ENCODE results near the gene TBC1D8. TPM values are rescaled to one million over a fixed set of nuclear protein-coding genes. Genes with fewer than 3 reads are reported as not detected.

Gene TBC1D8
- total RNA-seq, 1 donor from 2014 or later = 25.3 TPM

DNA sequence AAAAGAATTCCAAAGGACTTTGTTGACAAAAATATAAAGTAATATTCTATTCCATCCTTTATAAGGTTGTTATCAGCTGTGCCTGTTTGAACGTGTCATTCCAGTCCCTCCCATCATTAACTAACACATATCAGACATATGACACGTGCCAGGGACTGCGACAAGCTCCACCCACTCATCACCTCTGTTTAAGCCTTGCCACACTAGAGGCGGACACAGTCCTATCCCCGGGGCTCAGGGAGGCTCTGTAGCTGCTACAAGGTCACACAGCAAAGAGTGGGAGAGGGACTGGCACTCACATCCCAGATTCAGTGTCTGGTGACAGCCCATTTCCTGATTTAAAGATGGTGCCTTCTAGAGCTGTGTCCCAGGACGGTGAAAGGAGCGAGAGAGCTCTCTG is 30.0 kb downstream of the TBC1D8 start:
- peak; percentile 28 for DNase-seq (ENCODE audit: low read depth)
- no peak overlapping the region for H3K4me3 ChIP-seq (ENCODE audit: low read depth, low read length)
- H3K27me3 ChIP-seq (ENCODE audit: control insufficient read depth, insufficient read depth, low read length) = no peaks in the 10 kb centered on the region
- no peak for FAIRE-seq
- H3K36me3 ChIP-seq (ENCODE audit: control insufficient read depth, insufficient read depth, low read length) = peaks cover 5% of the 10 kb centered on the region
- TF ChIP-seq, protein P1, sequence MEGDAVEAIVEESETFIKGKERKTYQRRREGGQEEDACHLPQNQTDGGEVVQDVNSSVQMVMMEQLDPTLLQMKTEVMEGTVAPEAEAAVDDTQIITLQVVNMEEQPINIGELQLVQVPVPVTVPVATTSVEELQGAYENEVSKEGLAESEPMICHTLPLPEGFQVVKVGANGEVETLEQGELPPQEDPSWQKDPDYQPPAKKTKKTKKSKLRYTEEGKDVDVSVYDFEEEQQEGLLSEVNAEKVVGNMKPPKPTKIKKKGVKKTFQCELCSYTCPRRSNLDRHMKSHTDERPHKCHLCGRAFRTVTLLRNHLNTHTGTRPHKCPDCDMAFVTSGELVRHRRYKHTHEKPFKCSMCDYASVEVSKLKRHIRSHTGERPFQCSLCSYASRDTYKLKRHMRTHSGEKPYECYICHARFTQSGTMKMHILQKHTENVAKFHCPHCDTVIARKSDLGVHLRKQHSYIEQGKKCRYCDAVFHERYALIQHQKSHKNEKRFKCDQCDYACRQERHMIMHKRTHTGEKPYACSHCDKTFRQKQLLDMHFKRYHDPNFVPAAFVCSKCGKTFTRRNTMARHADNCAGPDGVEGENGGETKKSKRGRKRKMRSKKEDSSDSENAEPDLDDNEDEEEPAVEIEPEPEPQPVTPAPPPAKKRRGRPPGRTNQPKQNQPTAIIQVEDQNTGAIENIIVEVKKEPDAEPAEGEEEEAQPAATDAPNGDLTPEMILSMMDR (IDR thresholded peaks at IDR 0.05; ENCODE audit: insufficient read depth, low read length, severe bottlenecking) = no peak

DNA sequence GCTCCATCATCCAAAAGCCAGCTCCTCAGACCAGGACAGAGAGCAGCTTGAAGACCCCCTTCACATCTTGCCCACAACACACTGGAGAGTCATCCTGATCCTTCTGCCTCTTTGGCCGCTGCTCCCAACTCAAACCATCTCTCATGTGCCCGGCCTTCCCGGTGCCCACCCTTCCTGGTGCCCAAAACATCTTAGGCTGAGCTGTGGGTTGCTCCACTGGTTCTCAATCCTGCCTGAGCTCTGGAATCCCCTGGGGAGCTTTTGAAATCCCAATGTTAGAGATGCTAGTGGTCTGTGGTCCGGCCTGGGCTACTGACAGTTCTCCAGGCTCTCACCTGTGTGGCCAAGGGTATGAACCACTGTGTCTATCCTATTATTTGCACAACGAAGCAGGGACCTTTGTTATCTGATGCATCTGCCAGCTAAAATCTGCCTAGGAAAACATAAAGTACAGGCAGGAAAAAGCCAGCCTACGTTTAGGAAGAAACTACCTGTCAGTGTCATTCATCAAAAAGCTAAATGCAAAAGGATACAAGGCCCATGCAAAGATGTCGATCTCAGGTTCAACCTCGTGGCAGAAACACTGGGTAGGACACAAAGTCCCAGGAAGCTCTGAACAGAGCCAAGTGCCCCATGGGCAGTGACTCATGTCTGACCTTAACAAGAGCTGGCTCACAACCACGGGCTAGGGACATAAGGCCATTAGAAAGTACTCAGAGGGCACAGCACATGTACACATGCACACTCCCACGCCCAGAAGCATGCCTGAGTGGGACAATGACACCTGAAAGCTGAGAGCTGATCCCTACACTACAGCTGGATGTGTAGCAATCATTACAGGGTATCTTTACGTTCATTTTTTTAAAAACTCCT is 30.8 kb downstream of the TBC1D8 start:
- peak; percentile 89 for DNase-seq (ENCODE audit: low read depth)
- H3K4me3 ChIP-seq (ENCODE audit: low read depth, low read length) = no peak overlapping the region
- peaks cover 5% of the 10 kb centered on the region for H3K36me3 ChIP-seq (ENCODE audit: control insufficient read depth, insufficient read depth, low read length)
- no peaks in the 10 kb centered on the region for H3K27me3 ChIP-seq (ENCODE audit: control insufficient read depth, insufficient read depth, low read length)
- FAIRE-seq = no peak
- TF ChIP-seq, protein P1 (IDR thresholded peaks at IDR 0.05; ENCODE audit: insufficient read depth, low read length, severe bottlenecking) = no peak

DNA sequence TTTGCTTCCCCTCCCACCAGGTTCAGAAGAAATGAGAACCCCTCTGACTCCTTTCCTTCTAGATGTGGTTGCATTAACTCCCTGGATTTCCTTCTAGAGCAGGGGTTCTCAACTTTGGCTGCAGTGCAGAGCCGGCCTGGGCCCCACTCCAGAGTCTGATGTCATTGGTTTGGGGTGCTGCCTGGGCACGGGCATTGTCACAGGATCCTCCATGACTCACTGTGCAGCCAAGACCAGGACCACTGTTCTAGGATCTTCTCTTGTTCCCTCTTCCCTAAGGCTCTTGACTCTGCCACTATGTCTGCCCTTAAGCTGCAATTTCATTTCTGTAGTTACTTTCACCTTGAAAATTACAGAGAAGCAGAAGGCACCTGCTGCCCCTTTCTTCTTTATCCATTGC is 31.8 kb downstream of the TBC1D8 start:
- TF ChIP-seq, protein P1 (IDR thresholded peaks at IDR 0.05; ENCODE audit: insufficient read depth, low read length, severe bottlenecking) = no peak
- Histone ChIP-seq H3K27me3 (ENCODE audit: control insufficient read depth, insufficient read depth, low read length) (no peaks in the 10 kb centered on the region), H3K4me3 (ENCODE audit: low read depth, low read length) (no peak overlapping the region), H3K36me3 (ENCODE audit: control insufficient read depth, insufficient read depth, low read length) (peaks cover 5% of the 10 kb centered on the region)
- no peak for FAIRE-seq
- peak; percentile 65 for DNase-seq (ENCODE audit: low read depth)

DNA sequence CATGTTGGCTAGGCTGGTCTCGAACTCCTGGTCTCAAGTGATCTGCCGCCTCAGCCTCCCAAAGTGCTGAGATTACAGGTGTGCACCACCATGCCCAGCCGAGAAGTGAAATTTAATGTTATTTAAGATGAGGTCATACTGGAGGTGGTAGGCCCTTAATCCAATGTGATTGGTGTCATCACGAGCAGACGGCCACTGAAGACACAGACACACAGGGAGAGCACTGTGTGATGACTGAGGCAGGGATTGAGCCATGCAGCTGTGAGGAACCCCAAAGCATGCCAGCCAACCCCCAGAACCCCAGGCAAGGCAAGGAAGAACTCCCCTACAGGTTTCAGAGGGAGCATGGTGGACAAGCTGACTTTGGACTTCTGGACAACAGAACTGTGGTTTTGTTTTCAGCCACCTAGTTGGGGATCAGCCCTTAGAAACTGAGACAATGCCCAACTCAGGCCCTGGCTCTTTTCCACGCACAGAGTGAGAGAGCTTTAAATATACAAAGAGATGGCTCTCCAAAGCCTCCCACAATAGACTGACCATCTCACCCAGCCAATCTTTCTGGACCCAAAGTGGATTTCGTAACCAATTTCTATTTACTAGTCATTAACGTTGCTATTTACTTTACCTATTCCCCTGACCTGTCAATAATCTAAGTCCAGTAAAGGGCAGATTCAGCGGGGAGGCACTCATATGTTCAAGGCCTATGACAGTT is 34.2 kb downstream of the TBC1D8 start:
- H3K4me3 ChIP-seq (ENCODE audit: low read depth, low read length) = no peak overlapping the region
- H3K27me3 ChIP-seq (ENCODE audit: control insufficient read depth, insufficient read depth, low read length) = no peaks in the 10 kb centered on the region
- no peak for DNase-seq (ENCODE audit: low read depth)
- no peak for FAIRE-seq
- TF ChIP-seq, protein P1 (IDR thresholded peaks at IDR 0.05; ENCODE audit: insufficient read depth, low read length, severe bottlenecking) = no peak
- no peaks in the 10 kb centered on the region for H3K36me3 ChIP-seq (ENCODE audit: control insufficient read depth, insufficient read depth, low read length)

DNA sequence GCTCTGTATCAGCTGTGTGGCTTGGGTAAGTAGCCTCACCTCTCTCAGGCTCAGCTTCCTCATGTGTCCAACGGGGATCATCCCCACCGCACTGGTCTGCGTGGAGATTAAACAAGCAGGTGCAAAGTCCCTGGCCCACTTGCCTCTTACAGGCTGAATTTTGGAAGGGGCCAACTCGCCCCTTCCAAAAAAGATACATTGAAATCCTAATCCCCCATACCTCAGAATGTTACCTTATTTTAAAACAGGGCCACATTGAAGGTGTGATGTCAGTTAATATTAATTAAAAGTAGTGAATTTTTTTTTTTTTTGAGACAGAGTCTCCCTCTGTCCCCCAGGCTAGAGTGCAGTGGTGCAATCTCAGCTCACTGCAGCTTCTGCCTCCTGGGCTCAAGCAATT is 34.8 kb downstream of the TBC1D8 start:
- H3K27me3 ChIP-seq (ENCODE audit: control insufficient read depth, insufficient read depth, low read length) = no peaks in the 10 kb centered on the region
- FAIRE-seq = no peak
- TF ChIP-seq, protein P1 (IDR thresholded peaks at IDR 0.05; ENCODE audit: insufficient read depth, low read length, severe bottlenecking) = no peak
- DNase-seq (ENCODE audit: low read depth) = no peak
- H3K36me3 ChIP-seq (ENCODE audit: control insufficient read depth, insufficient read depth, low read length) = no peaks in the 10 kb centered on the region
- no peak overlapping the region for H3K4me3 ChIP-seq (ENCODE audit: low read depth, low read length)

All from bronchial epithelial cell (primary cell).